22Rv1 (cell line): Measurements from ENCODE around the gene FAM83E.

Experiments used
- CTCF ChIP-seq: fragments of 450-650 bp; IDR thresholded peaks from 2 replicates; pipeline ENCODE4 v1.5.1; 2017; ENCODE audit warnings: mild to moderate bottlenecking
- ZFX ChIP-seq: fragments of 450-650 bp; IDR thresholded peaks from 2 replicates; pipeline ENCODE4 v1.6.1; 2017; ENCODE audit warnings: antibody characterized with exemption, borderline replicate concordance

GRCh38 chr19:48618916-48619691, 4.2 kb upstream of the FAM83E start, which contains the start of the genes RPL18 and SPHK2:
- no peak for TF ChIP-seq CTCF
- TF ChIP-seq ZFX: no peak
